ENCODE results near the gene NEK7.

NEK7 gene

DNA sequence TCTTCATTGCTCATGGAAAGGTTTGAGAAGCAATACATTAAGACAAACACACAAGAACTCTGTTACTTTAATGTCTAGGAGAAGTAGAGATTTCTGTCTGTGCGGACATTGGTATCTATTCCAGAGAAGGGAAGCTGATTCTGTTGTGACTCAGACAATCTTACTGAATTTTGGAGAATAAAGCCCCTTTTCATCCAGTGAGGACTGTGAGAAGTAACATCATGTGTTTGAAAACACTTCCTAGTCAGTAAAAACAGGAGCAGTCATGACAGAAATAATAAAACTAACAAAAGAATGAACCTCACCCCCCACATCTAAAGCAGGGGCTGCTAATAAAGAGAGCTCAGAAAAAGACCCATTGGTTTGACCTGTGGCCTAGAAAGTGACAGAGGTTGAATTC, 46.6 kb downstream of the NEK7 start:
- H3K27me3 ChIP-seq (ENCODE audit: insufficient read depth, low read length) = no peaks in the 10 kb centered on the region
- H3K36me3 ChIP-seq (ENCODE audit: insufficient read depth, low read length) = no peaks in the 10 kb centered on the region
- no peak overlapping the region for H3K4me3 ChIP-seq (ENCODE audit: low read depth, low read length, poor library complexity, severe bottlenecking)
- peaks cover 17% of the 10 kb centered on the region for H3K4me1 ChIP-seq (ENCODE audit: insufficient read depth, low read length, severe bottlenecking)
- no peak overlapping the region for H3K4me2 ChIP-seq (ENCODE audit: low read length)
- H3K27ac ChIP-seq (ENCODE audit: low read depth, low read length, poor library complexity, severe bottlenecking) = no peak overlapping the region
- H3K9ac ChIP-seq (ENCODE audit: low read length) = no peak overlapping the region
- H3F3A ChIP-seq (ENCODE audit: insufficient read depth, low read length) = no peaks in the 10 kb centered on the region
- H3K9me3 ChIP-seq (ENCODE audit: low read length) = no peaks in the 10 kb centered on the region
- TF ChIP-seq, protein P1, sequence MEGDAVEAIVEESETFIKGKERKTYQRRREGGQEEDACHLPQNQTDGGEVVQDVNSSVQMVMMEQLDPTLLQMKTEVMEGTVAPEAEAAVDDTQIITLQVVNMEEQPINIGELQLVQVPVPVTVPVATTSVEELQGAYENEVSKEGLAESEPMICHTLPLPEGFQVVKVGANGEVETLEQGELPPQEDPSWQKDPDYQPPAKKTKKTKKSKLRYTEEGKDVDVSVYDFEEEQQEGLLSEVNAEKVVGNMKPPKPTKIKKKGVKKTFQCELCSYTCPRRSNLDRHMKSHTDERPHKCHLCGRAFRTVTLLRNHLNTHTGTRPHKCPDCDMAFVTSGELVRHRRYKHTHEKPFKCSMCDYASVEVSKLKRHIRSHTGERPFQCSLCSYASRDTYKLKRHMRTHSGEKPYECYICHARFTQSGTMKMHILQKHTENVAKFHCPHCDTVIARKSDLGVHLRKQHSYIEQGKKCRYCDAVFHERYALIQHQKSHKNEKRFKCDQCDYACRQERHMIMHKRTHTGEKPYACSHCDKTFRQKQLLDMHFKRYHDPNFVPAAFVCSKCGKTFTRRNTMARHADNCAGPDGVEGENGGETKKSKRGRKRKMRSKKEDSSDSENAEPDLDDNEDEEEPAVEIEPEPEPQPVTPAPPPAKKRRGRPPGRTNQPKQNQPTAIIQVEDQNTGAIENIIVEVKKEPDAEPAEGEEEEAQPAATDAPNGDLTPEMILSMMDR (IDR thresholded peaks at IDR 0.05; ENCODE audit: low read length) = no peak
- no peak for TF ChIP-seq EZH2 (IDR thresholded peaks at IDR 0.05; ENCODE audit: borderline replicate concordance, low read length)
- no peaks in the 10 kb centered on the region for H3K79me2 ChIP-seq (ENCODE audit: insufficient read depth, low read length)
- no peaks in the 10 kb centered on the region; the same call in 1 of the 2 replicates for H4K20me1 ChIP-seq (ENCODE audit: insufficient read depth, low read length)
- no peaks in the 10 kb centered on the region for H3K9me2 ChIP-seq (ENCODE audit: low read depth, low read length)
- H2AFZ ChIP-seq (ENCODE audit: low read length) = no peak overlapping the region

DNA sequence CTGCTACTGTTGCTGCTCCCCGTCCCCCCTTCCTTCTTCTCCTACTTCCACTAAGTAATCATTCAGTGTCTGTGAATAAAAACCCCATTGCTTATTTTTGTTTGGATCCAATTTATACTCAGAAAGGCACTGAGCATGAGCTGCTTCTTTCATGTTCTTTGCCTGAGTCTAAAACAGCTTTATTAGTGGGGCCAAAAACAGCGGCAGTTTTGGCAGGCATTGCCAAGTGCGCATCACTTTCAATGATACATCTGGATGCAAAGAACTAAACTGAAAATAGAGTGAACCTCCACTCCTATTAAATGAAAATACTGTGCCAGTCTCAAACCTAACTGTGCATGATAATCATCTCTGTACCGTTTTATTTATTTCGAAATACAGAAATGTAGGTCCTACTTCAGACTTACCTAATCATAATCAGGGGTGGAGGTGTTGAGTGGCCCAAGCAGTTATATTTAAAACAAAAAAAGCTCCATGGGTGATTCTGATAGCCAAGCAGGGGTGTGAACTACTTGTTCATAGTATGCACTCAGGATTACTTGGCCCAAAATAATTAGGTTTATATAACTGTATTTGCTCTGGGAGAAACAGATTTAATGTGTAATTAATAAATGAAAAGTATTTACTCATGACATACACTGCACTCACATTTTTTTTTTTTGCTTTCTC, 48.4 kb downstream of the NEK7 start:
- Histone ChIP-seq H3K9ac (ENCODE audit: low read length) (no peak overlapping the region), H3K9me3 (ENCODE audit: low read length) (no peaks in the 10 kb centered on the region), H2AFZ (ENCODE audit: low read length) (no peak overlapping the region), H3K36me3 (ENCODE audit: insufficient read depth, low read length) (no peaks in the 10 kb centered on the region), H3F3A (ENCODE audit: insufficient read depth, low read length) (no peaks in the 10 kb centered on the region), H3K79me2 (ENCODE audit: insufficient read depth, low read length) (no peaks in the 10 kb centered on the region), H3K27ac (ENCODE audit: low read depth, low read length, poor library complexity, severe bottlenecking) (no peak overlapping the region), H3K9me2 (ENCODE audit: low read depth, low read length) (no peaks in the 10 kb centered on the region), H3K27me3 (ENCODE audit: insufficient read depth, low read length) (no peaks in the 10 kb centered on the region), H3K4me1 (ENCODE audit: insufficient read depth, low read length, severe bottlenecking) (peaks cover 9% of the 10 kb centered on the region), H4K20me1 (ENCODE audit: insufficient read depth, low read length) (no peaks in the 10 kb centered on the region), H3K4me2 (ENCODE audit: low read length) (no peak overlapping the region), H3K4me3 (ENCODE audit: low read depth, low read length, poor library complexity, severe bottlenecking) (no peak overlapping the region)
- TF ChIP-seq EZH2 (IDR thresholded peaks at IDR 0.05; ENCODE audit: borderline replicate concordance, low read length) = no peak
- TF ChIP-seq, protein P1 (IDR thresholded peaks at IDR 0.05; ENCODE audit: low read length) = no peak

DNA sequence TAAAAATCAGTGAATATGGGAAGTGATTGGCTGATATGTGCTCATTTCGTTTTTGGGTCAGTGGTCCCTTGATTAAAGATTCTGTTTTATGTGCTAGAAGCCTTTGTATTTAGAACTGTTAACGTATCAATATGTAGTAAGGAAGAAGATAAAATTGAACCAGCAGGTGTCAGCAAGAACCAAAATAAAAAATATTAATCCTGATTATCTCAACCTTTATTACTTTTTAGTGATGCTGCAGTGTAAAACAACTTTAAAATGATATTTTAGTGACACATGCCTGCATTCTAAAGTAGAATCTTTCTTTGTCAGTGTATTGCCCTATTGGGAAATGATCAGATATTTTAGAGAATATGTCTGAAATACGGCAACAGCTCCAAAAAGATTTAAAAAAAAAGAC, 49.5 kb downstream of the NEK7 start:
- Histone ChIP-seq H4K20me1 (ENCODE audit: insufficient read depth, low read length) (no peaks in the 10 kb centered on the region), H3K9ac (ENCODE audit: low read length) (no peak overlapping the region), H3K9me3 (ENCODE audit: low read length) (no peaks in the 10 kb centered on the region), H3K79me2 (ENCODE audit: insufficient read depth, low read length) (no peaks in the 10 kb centered on the region), H2AFZ (ENCODE audit: low read length) (no peak overlapping the region), H3F3A (ENCODE audit: insufficient read depth, low read length) (no peaks in the 10 kb centered on the region), H3K9me2 (ENCODE audit: low read depth, low read length) (no peaks in the 10 kb centered on the region), H3K27me3 (ENCODE audit: insufficient read depth, low read length) (no peaks in the 10 kb centered on the region), H3K4me1 (ENCODE audit: insufficient read depth, low read length, severe bottlenecking) (peaks cover 9% of the 10 kb centered on the region), H3K27ac (ENCODE audit: low read depth, low read length, poor library complexity, severe bottlenecking) (no peak overlapping the region), H3K36me3 (ENCODE audit: insufficient read depth, low read length) (no peaks in the 10 kb centered on the region), H3K4me3 (ENCODE audit: low read depth, low read length, poor library complexity, severe bottlenecking) (no peak overlapping the region), H3K4me2 (ENCODE audit: low read length) (no peak overlapping the region)
- no peak for TF ChIP-seq EZH2 (IDR thresholded peaks at IDR 0.05; ENCODE audit: borderline replicate concordance, low read length)
- TF ChIP-seq, protein P1 (IDR thresholded peaks at IDR 0.05; ENCODE audit: low read length) = no peak

Measured in OCI-LY1 (cell line).